ENCODE results near the gene CCDC144A.
"Not testable (repeated sequence)": the region's sequence is repeated elsewhere in the genome, so short reads cannot be mapped to it uniquely, and the experiment has no call there.

The CCDC144A gene

GRCh38 chr17:16818821-16819683 lies 129.0 kb downstream of the CCDC144A start:
- no peaks in the 10 kb centered on the region for H3K36me3 Mint-ChIP-seq
- peaks cover 0 to 4% of the 10 kb centered on the region in 2 donors for H3K9me3 Mint-ChIP-seq
- H3K27ac Mint-ChIP-seq, result no peak overlapping the region
- H3K4me3 Mint-ChIP-seq, result no peak overlapping the region
- ATAC-seq (replicated peaks) (no peak), DNase-seq (no peak)
- no peaks in the 10 kb centered on the region for H3K4me1 Mint-ChIP-seq
- H3K27me3 Mint-ChIP-seq, result peaks cover 0 to 40% of the 10 kb centered on the region in 2 donors

GRCh38 chr17:16820161-16820877 lies 130.3 kb downstream of the CCDC144A start:
- no peak overlapping the region for H3K27ac Mint-ChIP-seq
- no peak for DNase-seq
- no peaks in the 10 kb centered on the region for H3K36me3 Mint-ChIP-seq
- H3K4me1 Mint-ChIP-seq, result no peaks in the 10 kb centered on the region
- no peak for ATAC-seq (replicated peaks)
- peaks cover 0 to 4% of the 10 kb centered on the region in 2 donors for H3K9me3 Mint-ChIP-seq
- peaks cover 0 to 37% of the 10 kb centered on the region in 2 donors for H3K27me3 Mint-ChIP-seq
- no peak overlapping the region for H3K4me3 Mint-ChIP-seq

- no peaks in the 10 kb centered on the region for H3K4me1 Mint-ChIP-seq
- peaks cover 0 to 34% of the 10 kb centered on the region in 2 donors for H3K27me3 Mint-ChIP-seq
- no peaks in the 10 kb centered on the region for H3K36me3 Mint-ChIP-seq
- H3K27ac Mint-ChIP-seq, result no peak overlapping the region
- ATAC-seq (replicated peaks), result no peak
- DNase-seq, result no peak
- H3K9me3 Mint-ChIP-seq, result peaks cover 0 to 7% of the 10 kb centered on the region in 2 donors
- no peak overlapping the region for H3K4me3 Mint-ChIP-seq
These were observed 131.0 kb downstream of the CCDC144A start for GRCh38 chr17:16820979-16821543.

- Mint-ChIP-seq H3K27me3 (peaks cover 0 to 34% of the 10 kb centered on the region in 2 donors), H3K9me3 (peaks cover 2 to 10% of the 10 kb centered on the region in 2 donors)
- H3K36me3 Mint-ChIP-seq; DNase-seq; H3K27ac Mint-ChIP-seq; ATAC-seq (replicated peaks); H3K4me1 Mint-ChIP-seq; H3K4me3 Mint-ChIP-seq: not testable (repeated sequence)
These were observed 132.1 kb downstream of the CCDC144A start for GRCh38 chr17:16822133-16822532.

- not testable (repeated sequence) for H3K4me1 Mint-ChIP-seq; DNase-seq; H3K36me3 Mint-ChIP-seq; H3K27ac Mint-ChIP-seq; ATAC-seq (replicated peaks); H3K4me3 Mint-ChIP-seq
- Mint-ChIP-seq H3K9me3 (peaks cover 3 to 13% of the 10 kb centered on the region in 2 donors), H3K27me3 (peaks cover 0 to 20% of the 10 kb centered on the region in 2 donors)
These were observed 133.8 kb downstream of the CCDC144A start for GRCh38 chr17:16823768-16824406.
